Hematopoietic multipotent progenitor cell treated with erythropoietin and hydrocortisone succinate and interleukin-3 and kit ligand, for 4 days (in vitro differentiated cells): ENCODE results near the gene BLACAT1.
"Not testable (repeated sequence)": the region's sequence is repeated elsewhere in the genome, so short reads cannot be mapped to it uniquely, and the experiment has no call there.

Experiments used
- DNase-seq: peaks from one replicate; pipeline ENCODE4 v3.0.0-alpha.2; 2015

BLACAT1 gene

GRCh38 chr1:205438213-205439158, 17.4 kb downstream of the BLACAT1 start:
- peak; percentile 68 for DNase-seq

GRCh38 chr1:205437570-205437969, 18.3 kb downstream of the BLACAT1 start:
- no peak for DNase-seq

- no peak for DNase-seq
These were observed 19.0 kb downstream of the BLACAT1 start for GRCh38 chr1:205436776-205437410.

DNA sequence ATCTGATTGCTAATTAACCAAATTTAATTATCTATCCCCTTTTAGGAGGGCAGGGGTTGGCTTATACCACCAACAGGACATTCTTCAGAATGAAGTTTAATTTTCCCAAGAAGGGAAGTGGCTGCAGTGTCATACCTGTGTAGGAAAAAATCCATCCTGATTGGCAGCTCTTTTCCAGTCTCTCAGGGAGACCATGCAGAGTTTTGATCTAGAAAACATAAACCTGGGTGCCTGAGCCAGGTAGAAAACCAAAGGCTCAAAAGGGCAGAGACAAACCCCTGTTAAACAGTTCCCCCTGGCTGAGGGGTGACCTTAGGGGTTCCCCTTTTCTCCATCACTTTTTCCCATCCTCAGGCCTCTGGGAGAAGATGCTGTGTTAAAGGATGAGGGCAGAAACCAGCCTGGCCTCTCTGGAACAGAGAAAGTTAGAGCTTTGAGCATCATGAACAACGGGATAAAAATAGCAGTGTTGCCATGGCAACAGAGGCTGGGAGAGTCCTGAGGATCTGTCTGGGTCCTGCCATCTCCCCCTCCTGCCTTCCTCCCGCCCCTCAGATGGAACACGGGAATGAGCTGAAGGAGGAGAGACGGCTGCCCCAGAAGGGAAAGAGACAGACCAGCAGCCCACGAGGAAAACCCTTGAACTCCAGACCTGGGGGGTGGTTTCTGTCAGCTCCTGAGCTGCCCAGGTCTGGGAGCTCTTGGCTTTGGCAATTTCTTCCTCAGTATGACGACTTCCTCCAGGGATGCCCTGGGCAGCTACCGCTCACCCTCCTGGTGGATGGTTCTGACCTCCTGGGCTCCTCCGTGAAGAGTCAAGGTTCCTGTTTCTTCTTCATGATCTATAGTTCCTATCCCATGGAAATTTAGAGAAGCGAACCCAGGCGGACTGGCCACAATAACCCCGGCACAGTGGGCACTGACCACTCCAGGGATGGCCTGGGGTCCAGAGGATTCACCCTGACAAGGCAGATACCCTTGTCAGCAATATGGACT, 20.0 kb downstream of the BLACAT1 start:
- DNase-seq: no peak

DNA sequence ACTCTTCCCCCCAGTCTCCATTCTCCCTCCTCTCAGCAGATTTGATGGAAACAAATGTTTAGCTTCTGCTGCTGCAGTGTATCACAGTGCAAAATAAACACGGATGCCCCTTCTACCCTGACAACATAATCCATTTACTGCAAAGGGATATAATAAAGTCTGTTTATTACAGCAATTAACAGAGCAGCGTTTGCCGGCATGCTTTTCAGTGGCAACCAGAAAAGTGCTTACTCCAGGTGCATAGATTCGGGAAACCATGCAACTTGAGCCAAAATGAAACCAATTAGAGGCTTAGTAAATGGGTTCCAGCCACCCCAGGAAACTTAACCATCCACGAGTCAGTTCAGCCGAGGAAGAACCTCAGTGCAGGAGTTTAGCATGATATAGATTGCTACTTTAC, 21.1 kb downstream of the BLACAT1 start:
- no peak for DNase-seq

- not testable (repeated sequence) for DNase-seq
These were observed 23.2 kb downstream of the BLACAT1 start for GRCh38 chr1:205432692-205433091.

- no peak for DNase-seq
These were observed 23.7 kb downstream of the BLACAT1 start for GRCh38 chr1:205432116-205432515.

DNA sequence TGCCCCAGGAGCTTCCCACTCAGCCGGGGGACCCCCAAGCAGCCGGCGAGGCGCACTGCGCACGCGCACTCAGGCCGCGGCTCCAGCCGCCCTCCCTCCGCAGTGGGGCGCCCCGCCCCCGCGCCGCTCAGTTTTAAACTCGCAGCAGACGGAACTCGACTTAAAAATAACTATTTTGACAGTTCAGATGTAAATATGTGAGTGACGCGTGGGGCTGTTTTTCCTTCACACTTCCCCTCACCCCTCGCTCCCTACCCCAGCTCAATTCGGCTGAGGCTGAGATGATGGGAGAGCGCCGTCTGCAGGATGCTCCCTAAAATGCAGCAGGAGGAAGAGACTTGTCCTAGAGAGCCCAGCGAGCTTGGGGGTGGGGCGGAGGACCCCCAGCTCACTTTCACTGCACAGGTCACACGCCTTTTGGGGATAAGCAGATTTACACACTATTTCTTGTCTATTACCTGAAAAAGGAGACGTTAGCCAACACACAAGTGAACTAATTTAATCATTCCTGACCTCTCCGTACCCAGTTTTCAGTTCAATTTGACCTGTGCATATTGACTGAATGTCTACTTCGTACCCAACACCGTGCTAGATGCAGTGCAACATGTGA, 25.0 kb downstream of the BLACAT1 start:
- peak; percentile 65 for DNase-seq

- no peak for DNase-seq
These were observed 25.8 kb downstream of the BLACAT1 start for GRCh38 chr1:205429762-205430695.

GRCh38 chr1:205424901-205425600, 30.8 kb downstream of the BLACAT1 start:
- DNase-seq: no peak

- no peak for DNase-seq
These were observed 31.9 kb downstream of the BLACAT1 start for GRCh38 chr1:205423814-205424399.

DNA sequence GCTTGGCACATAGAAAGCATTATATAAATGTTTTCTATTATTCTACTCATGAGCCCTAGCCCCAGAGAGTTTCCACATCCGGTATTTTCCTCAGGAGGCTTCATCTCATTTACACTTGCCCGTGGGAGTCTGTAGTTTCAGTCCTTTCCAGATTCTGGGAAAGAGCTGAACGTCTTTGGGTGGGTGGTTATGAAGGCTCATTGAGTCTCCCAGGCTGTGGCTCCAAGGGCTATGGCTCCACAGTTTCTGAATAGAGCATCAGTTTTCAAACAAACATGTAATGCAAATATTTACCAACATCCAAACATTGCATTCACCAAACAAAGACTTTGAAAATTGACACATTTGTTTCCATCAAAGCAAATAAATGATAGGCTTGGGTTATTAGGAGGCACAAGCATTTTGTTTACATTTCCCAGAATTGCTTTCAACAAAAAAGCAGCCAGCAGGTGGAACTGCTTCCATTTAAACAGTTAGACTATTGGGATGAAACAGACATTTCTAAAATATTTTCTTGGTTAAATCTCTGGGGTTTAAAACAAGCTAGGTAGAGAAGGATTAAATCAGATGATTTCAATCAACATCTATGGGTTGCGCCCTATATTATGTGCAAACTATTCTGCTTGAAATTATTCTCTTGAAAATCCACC, 32.7 kb downstream of the BLACAT1 start:
- no peak for DNase-seq

GRCh38 chr1:205421798-205422197, 34.0 kb downstream of the BLACAT1 start, which contains the start of gene LEMD1:
TSS of gene LEMD1 (minus strand) at chr1:205422056. CDS start at chr1:205420536, 1,520 bp downstream.
- no peak for DNase-seq

DNA sequence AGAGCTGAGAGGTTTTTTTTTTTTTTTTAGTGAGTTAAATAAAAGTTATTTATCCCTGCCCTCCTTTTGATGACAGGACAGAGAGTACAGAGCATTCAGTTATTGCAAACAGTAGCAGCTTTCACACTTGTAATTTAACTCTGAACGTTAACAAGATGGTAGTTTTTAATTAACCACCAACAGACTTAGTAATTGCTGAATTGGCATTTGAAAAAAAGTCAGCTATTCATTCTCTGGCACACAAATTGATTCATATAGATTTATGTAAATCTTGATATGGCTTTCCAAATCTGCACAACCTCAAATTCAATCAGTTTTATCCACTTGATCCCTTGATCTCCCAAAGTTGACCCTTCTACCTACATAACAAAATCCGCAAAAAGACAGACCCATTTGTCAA, 34.9 kb downstream of the BLACAT1 start:
- DNase-seq: no peak

DNA sequence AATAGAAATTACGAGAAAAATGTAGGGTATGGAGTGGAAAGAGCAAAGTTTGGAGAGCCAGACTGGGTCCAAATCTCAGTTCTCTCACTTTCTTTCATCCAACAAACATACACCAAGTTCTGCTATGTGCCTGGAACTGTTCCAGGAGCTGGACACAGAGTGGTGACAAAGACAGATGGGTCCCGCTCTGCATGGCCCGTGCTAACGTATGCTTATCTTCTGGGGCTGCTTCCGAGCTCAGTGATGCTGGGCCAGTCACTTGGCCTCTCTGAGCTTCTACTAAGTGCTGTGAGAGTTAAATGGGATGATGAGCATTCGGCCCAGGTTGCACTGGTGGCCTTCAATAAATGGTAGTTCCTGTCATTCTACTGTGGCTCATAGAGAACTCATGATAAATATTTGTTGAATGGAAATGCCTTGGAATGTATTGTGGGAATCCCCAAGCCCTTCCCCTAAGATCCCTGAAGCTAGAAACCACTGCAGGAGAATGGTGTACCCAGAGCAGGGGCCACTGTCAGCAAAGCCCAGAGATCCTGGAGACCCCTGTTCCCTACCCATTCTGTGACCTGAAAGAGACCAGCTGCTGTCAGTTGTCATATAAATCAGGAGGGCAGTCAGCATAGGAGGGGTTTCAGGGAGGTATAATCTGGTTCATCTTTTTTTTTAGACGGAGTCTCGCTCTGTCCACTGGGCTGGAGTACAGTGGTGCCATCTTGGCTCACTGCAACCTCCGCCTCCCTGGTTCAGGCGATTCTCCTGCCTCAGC, 37.8 kb downstream of the BLACAT1 start:
- no peak for DNase-seq

GRCh38 chr1:205416322-205416721, 39.5 kb downstream of the BLACAT1 start:
- no peak for DNase-seq

DNA sequence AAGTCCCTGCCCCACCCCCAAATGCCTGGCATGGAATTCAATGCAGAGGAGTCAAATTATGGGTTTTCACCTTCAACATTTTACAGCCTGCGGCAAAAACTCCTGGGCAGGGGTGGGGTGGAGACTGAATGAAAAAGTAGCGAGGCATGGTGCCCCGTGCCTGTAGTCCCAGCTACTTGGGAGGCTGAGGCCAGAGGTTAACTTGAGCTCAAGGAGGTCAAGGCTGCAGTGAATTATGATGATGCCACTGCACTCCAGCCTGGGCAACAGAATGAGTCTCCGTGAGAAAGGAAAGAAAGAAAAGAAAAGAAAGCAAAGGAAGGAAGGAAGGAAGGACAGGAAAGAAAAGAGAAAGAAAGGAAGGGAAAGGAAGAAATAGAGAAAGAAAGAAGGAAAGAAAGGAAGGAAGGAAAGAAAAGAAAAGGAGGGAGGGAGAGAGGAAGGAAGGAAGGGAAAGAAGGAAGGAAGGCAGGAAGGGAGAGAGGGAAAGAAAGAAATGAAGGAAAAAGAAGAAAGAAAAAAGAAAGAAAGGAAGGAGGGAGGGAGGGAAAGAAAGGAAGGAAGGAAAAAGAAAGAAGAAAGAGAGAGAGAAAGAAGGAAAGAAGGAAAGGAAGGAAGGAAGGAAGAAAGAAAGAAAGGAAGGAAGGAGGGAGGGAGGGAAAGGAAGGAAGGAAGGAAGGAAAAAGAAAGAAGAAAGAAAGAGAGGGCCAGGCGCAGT, 45.1 kb downstream of the BLACAT1 start:
- no peak for DNase-seq

DNA sequence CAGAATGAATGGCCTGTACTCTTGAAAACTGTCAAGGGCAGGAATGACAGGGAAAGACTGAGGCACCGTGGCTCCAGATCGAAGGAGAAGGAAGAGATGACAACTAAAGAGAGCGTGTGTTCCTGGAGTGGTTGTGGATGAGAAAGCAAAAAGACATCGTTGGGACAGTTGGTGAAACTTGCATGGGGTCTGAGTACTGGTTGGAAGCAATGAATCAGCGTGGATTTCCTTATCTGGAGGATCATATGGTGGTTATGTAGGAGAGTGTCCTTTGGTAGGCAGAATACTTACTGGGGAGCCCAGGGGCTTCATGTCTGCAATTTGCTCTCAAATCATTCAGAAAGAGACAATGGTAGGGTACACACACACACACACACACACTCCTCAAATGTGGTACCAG, 47.9 kb downstream of the BLACAT1 start:
- DNase-seq: peak; percentile 28
